ENCODE data around the gene PTPRO.

Gene PTPRO

DNA sequence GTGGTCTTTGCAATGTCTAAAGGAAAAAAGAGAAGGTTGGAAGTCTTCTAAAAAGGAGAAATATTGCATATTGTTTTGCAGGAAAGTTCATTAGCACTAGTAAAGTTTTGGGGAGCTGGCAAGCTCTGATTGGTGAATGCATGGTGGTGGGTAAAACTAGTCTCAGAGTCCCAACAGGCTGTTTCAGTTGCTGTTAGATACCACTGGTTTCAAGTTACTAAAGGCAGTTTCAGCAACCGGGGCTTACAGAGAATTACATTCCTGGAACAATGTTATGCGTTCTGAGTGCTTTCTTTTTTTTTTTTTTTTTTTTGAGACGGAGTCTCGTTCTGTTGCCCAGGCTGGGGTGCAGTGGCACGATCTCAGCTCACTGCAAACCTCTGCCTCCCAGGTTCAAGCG is 258.7 kb downstream of the PTPRO start:
- Histone ChIP-seq H3K9me2 (replicated peaks; ENCODE audit: control insufficient read depth, low read length) (no peaks in the 10 kb centered on the region), H4K20me1 (ENCODE audit: control insufficient read depth, insufficient read depth, low read depth, low read length) (no peaks in the 10 kb centered on the region), H3K9me3 (ENCODE audit: control insufficient read depth, insufficient read depth, low read length) (no peaks in the 10 kb centered on the region), H3K27ac (ENCODE audit: low read depth, low read length) (no peak overlapping the region), H3K4me1 (ENCODE audit: control insufficient read depth, low read length) (no peaks in the 10 kb centered on the region; the same call in 1 of the 2 replicates), H3K79me2 (ENCODE audit: control insufficient read depth, low read length) (no peaks in the 10 kb centered on the region), H3F3A (ENCODE audit: control insufficient read depth, insufficient read depth) (no peaks in the 10 kb centered on the region), H3K4me3 (ENCODE audit: low read length) (no peak overlapping the region), H3K4me2 (ENCODE audit: low read length) (no peak overlapping the region), H3K36me3 (ENCODE audit: control insufficient read depth, low read length) (no peaks in the 10 kb centered on the region), H3K27me3 (ENCODE audit: control insufficient read depth, low read length) (no peaks in the 10 kb centered on the region)
- TF ChIP-seq EZH2phosphoT487 (IDR thresholded peaks at IDR 0.05; ENCODE audit: borderline replicate concordance, low read length): no peak
- TF ChIP-seq, protein P1, sequence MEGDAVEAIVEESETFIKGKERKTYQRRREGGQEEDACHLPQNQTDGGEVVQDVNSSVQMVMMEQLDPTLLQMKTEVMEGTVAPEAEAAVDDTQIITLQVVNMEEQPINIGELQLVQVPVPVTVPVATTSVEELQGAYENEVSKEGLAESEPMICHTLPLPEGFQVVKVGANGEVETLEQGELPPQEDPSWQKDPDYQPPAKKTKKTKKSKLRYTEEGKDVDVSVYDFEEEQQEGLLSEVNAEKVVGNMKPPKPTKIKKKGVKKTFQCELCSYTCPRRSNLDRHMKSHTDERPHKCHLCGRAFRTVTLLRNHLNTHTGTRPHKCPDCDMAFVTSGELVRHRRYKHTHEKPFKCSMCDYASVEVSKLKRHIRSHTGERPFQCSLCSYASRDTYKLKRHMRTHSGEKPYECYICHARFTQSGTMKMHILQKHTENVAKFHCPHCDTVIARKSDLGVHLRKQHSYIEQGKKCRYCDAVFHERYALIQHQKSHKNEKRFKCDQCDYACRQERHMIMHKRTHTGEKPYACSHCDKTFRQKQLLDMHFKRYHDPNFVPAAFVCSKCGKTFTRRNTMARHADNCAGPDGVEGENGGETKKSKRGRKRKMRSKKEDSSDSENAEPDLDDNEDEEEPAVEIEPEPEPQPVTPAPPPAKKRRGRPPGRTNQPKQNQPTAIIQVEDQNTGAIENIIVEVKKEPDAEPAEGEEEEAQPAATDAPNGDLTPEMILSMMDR (IDR thresholded peaks at IDR 0.05; ENCODE audit: low read depth, low read length, poor library complexity, severe bottlenecking): no peak

GRCh38 chr12:15583804-15584203 is 261.5 kb downstream of the PTPRO start:
- H4K20me1 ChIP-seq (ENCODE audit: control insufficient read depth, insufficient read depth, low read depth, low read length): no peaks in the 10 kb centered on the region
- no peak overlapping the region for H3K4me2 ChIP-seq (ENCODE audit: low read length)
- H3K79me2 ChIP-seq (ENCODE audit: control insufficient read depth, low read length): no peaks in the 10 kb centered on the region
- H3K4me1 ChIP-seq (ENCODE audit: control insufficient read depth, low read length): no peaks in the 10 kb centered on the region; the same call in 1 of the 2 replicates
- no peaks in the 10 kb centered on the region for H3K9me3 ChIP-seq (ENCODE audit: control insufficient read depth, insufficient read depth, low read length)
- H3K9me2 ChIP-seq (replicated peaks; ENCODE audit: control insufficient read depth, low read length): no peaks in the 10 kb centered on the region
- no peak for TF ChIP-seq EZH2phosphoT487 (IDR thresholded peaks at IDR 0.05; ENCODE audit: borderline replicate concordance, low read length)
- TF ChIP-seq, protein P1 (IDR thresholded peaks at IDR 0.05; ENCODE audit: low read depth, low read length, poor library complexity, severe bottlenecking): no peak
- H3F3A ChIP-seq (ENCODE audit: control insufficient read depth, insufficient read depth): no peaks in the 10 kb centered on the region
- no peaks in the 10 kb centered on the region for H3K27me3 ChIP-seq (ENCODE audit: control insufficient read depth, low read length)
- H3K27ac ChIP-seq (ENCODE audit: low read depth, low read length): no peak overlapping the region
- no peak overlapping the region for H3K4me3 ChIP-seq (ENCODE audit: low read length)
- H3K36me3 ChIP-seq (ENCODE audit: control insufficient read depth, low read length): no peaks in the 10 kb centered on the region

DNA sequence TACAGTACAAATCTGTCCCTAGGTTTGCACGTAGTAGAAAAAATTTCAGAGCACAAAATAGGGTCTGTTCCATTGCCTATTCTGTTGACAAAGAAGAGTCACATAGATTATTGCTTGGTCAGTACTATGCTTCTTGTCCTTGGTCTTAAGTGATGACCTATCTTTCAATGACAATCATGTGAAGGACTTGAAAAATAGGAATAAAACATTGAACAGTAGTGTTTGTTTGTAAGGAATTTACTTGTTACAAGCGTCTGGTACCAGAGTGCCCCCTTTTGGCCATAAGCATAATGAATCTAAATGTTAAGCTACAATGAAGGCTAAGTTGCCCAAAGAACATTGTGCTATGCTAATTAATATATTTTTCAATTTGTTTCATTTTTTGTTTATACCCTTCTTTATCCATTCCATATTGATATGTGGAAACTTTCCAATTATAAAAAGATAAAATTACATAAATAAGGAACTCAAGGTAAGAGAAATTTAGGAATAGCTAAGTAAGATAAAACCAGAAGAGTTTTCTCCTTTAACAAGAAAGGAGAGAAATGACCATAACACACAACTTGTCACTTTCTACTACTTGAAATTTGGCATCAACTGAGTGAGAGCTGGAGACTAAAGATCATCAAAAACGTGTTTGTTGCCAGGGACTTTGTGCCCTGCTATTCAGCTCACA is 262.2 kb downstream of the PTPRO start:
- Histone ChIP-seq H3K9me2 (replicated peaks; ENCODE audit: control insufficient read depth, low read length) (no peaks in the 10 kb centered on the region), H3K79me2 (ENCODE audit: control insufficient read depth, low read length) (no peaks in the 10 kb centered on the region), H3K36me3 (ENCODE audit: control insufficient read depth, low read length) (no peaks in the 10 kb centered on the region), H4K20me1 (ENCODE audit: control insufficient read depth, insufficient read depth, low read depth, low read length) (no peaks in the 10 kb centered on the region), H3K27me3 (ENCODE audit: control insufficient read depth, low read length) (no peaks in the 10 kb centered on the region), H3F3A (ENCODE audit: control insufficient read depth, insufficient read depth) (no peaks in the 10 kb centered on the region), H3K9me3 (ENCODE audit: control insufficient read depth, insufficient read depth, low read length) (no peaks in the 10 kb centered on the region), H3K27ac (ENCODE audit: low read depth, low read length) (no peak overlapping the region), H3K4me1 (ENCODE audit: control insufficient read depth, low read length) (no peaks in the 10 kb centered on the region; the same call in 1 of the 2 replicates), H3K4me2 (ENCODE audit: low read length) (no peak overlapping the region), H3K4me3 (ENCODE audit: low read length) (no peak overlapping the region)
- TF ChIP-seq EZH2phosphoT487 (IDR thresholded peaks at IDR 0.05; ENCODE audit: borderline replicate concordance, low read length): no peak
- TF ChIP-seq, protein P1 (IDR thresholded peaks at IDR 0.05; ENCODE audit: low read depth, low read length, poor library complexity, severe bottlenecking): peak; percentile 77
